Measurements from ENCODE around the gene SVEP1.
A peak's percentile ranks its signal among the peaks of the same experiment; 100 is the strongest.
"Not testable (repeated sequence)": the region's sequence is repeated elsewhere in the genome, so short reads cannot be mapped to it uniquely, and the experiment has no call there.

The SVEP1 gene

GRCh38 chr9:110578575-110579033, 937 bp downstream of the SVEP1 start:
- no peak for DNase-seq (ENCODE audit: low read depth)

- peak; percentile 50 for DNase-seq (ENCODE audit: low read depth)
Measured at GRCh38 chr9:110575945-110576344, 3.6 kb downstream of the SVEP1 start.

GRCh38 chr9:110575169-110575568, 4.4 kb downstream of the SVEP1 start:
- DNase-seq (ENCODE audit: low read depth) = no peak

- no peak for DNase-seq (ENCODE audit: low read depth)
Measured at GRCh38 chr9:110573305-110573704, 6.2 kb downstream of the SVEP1 start.

DNA sequence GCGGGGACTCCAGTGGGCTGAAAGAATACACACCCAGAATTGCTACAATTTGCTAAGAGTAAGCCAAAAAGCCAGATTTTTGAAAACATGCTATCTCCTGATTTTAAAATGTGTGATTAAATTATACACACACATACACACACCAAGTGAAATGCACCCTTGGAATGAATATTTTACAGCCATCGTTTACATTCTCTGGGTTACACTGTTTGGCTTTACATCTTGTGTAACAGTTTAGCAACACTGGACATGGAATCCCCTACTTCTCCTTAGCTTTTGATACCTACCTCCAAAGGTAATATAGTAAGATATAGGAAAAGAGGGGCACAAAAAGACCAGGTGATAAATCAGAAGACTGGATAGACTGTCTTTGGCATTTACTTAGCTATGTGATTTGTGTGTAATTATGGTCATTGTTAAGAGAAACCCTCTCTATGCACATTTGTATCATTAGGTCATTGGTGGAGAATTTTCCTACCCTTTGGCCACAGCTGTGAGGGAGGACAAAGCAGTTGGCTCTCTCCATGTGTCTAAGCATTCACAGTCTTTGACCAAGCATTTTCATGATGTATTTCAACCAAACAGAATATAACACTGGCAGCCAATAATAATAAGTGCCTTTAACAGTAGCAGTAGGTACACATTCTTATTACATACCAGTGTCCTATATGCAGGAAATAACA, 7.6 kb downstream of the SVEP1 start:
- DNase-seq (ENCODE audit: low read depth) = peak; percentile 52

DNA sequence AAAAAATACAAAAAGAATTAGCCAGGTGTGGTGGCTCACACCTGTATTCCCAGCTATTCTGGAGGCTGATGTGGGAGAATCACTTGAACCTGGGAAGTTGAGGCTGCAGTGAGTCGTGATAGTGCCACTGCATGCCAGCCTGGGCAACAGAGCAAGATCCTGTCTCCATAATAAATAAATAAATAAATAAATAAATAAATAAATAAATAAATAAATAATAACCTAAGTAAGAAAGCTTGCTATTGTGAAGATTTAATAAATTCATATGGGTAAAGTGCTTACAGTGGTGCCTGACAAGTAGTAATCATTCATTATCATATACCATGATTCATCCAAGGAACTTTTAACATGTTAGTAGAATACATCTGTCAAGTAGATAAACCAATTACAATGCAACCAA, 13.4 kb downstream of the SVEP1 start:
- DNase-seq (ENCODE audit: low read depth) = no peak

DNA sequence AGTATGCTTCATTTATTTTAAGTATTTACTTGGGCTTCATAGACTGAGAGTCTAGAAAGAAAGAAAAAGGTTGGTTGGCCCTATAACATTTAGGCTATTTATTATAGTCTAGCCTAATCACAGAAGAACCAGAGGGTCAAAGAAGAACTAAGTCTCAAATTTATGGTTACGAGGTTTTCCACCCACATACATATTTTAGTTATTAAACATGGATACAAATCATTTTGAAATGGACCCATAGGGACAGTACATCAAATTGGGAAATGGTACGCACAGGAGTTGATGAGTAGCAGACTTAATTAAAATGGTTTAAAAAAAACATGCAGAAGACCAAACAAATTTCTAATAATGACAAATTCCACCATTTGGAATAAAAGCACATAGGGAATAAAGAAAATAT, 17.7 kb downstream of the SVEP1 start:
- DNase-seq (ENCODE audit: low read depth) = no peak

DNA sequence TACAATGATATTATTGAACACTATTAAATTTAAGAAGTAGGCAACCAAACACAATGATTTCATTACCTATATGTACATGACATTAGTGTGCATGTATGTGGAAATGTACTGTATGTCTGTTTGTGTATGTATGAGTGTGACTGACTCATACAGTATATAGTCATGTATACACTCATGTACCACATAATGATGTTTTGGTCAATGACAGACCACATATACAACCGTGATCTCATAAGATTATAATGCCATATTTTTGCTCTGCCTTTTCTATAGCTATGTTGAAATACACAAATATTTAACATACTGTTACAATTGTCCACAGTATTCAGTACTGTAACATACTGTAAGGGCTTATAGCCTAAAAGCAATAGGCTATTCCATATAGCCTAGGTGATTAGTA, 19.7 kb downstream of the SVEP1 start:
- peak; percentile 74 for DNase-seq (ENCODE audit: low read depth)

DNA sequence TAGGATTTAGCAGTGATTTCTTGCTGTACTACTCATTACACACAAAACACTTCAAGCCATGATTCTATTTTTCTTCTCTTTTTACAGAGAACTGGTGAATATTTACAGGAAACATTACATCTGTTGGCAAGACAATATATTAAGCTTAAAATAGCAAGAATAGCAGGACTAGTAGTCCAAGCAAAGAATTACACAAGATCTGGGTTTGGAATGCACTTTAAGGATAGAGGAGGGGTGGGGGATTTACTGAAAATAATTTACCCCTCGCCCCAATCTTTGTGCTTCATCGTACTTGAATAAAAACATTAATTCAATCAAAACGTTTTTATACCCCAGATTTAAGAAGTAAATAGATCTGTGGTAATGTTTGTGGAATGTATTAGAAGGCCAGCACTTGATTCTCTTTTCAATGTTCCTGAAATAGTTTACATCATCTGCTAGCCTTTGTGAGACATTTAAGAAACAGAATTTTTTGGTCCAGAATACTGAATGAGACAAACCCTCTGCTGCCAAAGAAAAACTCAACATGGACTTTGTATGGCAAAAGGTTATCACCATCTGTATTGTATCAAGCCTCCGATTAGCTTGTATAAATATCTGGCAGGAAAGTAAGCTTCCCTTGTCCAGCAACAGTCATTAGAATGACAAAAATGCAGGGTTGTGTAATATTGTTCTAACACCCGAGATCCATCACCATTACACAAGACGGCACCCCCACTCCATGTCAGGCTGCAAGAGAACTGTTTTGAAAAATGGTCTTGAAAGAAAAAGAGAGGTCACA, 23.8 kb downstream of the SVEP1 start:
- peak; percentile 98 for DNase-seq (ENCODE audit: low read depth)

- no peak for DNase-seq (ENCODE audit: low read depth)
Measured at GRCh38 chr9:110546411-110546871, 33.1 kb downstream of the SVEP1 start.

GRCh38 chr9:110545705-110546104, 33.8 kb downstream of the SVEP1 start:
- DNase-seq (ENCODE audit: low read depth) = no peak

- no peak for DNase-seq (ENCODE audit: low read depth)
Measured at GRCh38 chr9:110543631-110544051, 35.9 kb downstream of the SVEP1 start.

- DNase-seq (ENCODE audit: low read depth) = peak; percentile 52
Measured at GRCh38 chr9:110541950-110542349, 37.6 kb downstream of the SVEP1 start.

DNA sequence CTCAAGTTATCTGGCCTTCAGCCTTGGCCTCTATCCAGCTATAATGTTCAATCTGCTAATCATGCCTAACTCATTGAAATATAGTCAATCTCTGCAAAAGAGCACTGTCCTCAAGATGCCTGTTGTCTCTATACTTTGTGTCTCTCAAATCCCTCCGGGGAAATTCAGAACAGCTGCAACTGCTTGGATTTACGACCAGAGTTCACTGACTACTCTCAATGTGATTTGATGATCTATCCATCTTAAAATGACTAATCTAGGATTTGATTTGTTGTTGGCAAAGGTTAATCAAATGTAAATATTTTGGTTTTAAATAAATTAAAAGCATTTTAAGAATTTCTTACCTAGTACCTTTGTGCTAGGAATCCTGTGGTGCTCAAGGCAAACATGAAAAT, 40.9 kb downstream of the SVEP1 start:
- DNase-seq (ENCODE audit: low read depth) = no peak

DNA sequence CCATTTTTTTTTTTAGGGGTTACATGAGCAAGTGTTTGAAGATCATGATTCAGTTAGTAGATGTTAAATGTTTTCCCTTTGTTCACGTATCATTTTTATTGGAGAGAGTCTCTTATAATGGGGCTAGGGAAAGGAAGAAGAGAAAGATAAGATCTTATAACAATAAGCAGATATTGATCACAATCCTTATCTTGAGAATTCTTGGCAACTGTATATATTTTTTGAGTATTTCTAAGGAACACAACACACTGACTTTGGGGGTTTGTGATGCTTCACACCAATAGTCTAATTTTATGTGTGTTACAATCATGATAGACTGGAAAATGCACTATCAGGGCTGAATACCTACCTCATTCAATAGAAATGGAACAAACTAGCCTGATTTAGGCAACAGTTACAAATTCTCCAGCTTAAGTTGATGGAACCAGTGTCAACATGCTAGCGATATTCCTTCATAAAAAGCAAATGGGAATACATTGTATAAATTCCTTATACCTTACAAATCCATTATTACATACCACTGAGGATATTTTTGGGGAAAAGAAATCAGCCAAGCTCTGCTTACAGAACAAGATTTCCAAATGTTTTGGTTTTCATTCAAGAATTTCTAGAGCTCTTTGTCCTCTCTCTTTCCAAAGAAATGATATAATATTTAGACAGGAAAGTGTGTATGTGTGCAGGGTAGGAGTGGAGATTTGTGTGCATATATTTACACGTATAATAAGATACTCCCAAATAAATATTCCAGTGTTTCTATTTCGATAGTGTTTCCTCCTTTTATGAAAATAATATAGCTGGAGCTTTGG, 41.5 kb downstream of the SVEP1 start:
- DNase-seq (ENCODE audit: low read depth) = peak; percentile 62

GRCh38 chr9:110536822-110537221, 42.7 kb downstream of the SVEP1 start:
- peak; percentile 89 for DNase-seq (ENCODE audit: low read depth)

DNA sequence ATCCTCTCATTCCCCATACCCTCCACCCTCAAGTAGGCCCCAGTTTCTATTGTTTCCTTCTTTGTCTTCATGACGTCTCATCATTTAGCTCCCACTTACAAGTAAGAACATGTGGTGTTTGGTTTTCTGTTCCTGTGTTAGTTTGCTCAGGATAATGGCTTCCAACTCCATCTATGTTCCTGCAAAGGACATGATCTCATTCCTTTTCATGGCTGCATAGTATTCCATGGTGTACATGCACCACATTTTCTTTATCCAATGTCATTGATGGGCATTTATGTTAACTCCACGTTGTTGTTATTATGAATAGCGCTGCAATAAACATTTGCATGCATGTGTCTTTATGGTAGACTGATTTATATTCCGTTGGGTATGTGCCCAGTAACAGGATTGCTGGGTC, 45.4 kb downstream of the SVEP1 start:
- not testable (repeated sequence) for DNase-seq (ENCODE audit: low read depth)

DNA sequence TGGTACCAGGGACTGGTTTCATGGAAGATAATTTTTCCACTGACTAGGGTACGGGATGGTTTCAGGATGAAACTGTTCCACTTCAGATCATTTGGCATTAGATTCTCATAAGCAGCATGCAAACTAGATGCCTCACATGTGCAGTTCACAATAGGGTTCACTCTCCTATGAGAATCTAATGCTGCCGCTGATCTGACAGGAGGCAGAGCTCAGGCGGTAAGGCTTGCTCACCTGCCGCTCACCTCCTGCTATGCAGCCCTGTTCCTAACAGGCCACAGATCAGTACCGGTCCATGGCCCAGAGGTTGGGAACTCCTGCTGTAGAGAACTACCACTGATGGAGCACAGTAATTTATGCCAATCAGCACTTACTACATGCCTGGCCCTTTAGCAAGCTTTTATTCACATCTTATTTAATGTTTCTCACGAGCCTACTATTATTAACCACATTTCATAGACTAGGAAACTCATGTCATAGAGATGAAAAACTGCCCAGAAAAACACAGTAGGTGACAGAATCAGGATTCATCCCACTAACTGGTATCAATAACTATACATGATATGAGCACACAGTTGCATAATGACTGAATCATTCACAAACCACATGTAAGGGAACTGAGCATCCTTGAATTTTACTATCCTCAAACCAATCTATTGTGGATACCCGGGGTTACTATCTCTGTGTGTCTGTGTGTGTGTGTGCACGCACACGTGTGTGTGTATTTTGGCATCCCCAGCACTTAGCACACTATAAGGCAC, 46.5 kb downstream of the SVEP1 start:
- no peak for DNase-seq (ENCODE audit: low read depth)

GRCh38 chr9:110531776-110532175, 47.8 kb downstream of the SVEP1 start:
- no peak for DNase-seq (ENCODE audit: low read depth)

GRCh38 chr9:110531241-110531640, 48.3 kb downstream of the SVEP1 start:
- DNase-seq (ENCODE audit: low read depth) = not testable (repeated sequence)

DNA sequence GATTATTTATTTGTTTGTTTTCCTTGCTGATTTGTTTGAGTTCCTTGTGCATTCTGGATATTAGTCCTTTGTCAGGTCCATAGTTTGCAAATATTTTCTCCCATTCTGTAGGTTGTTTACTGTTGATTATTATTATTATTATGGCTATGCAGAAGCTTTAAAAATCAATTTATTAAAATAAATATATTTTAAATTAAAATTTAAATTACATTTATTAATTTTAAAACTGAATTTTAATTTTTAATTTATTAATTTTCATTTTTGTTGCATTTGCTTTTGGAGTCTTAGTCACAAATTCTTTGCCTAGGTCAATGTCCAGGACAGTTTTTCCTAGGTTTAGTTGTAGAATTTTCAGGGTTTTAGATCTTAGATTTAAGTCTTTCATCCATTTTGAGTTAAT, 50.9 kb downstream of the SVEP1 start:
- no peak for DNase-seq (ENCODE audit: low read depth)

- peak; percentile 92 for DNase-seq (ENCODE audit: low read depth)
Measured at GRCh38 chr9:110526426-110526825, 53.1 kb downstream of the SVEP1 start.
